Adrenal gland (tissue), 12 donors: ENCODE data around the gene MYO5B. TPM values are rescaled to one million over a fixed set of nuclear protein-coding genes. Genes with fewer than 3 reads are reported as not detected.

Source experiments
- DNase-seq, 7 donors: peaks; one replicate each; pipeline ENCODE4 v3.0.0-alpha.2; 2019 to 2020
- H3K27ac ChIP-seq, 5 donors: fragments of 200-600 bp; sonication (generic) in 4 of 5; 1 replicate in 3 of 5; 2 replicates in 2 of 5; pipeline versions ENCODE4 v1.5.1 to v1.8.0; 2016 to 2020; ENCODE audit warnings: mild to moderate bottlenecking in 1 of 5
- H3K27me3 ChIP-seq: fragments of 200-600 bp; 2 replicates; pipeline ENCODE4 v1.8.0; 2021
- H3K36me3 ChIP-seq, 2 donors: fragments of 200-600 bp; replicated peaks in 1 of 2; 1 replicate in 1 of 2; 2 replicates in 1 of 2; pipeline versions ENCODE4 v1.5.1 to v1.8.0; 2018 to 2022
- H3K4me1 ChIP-seq, 2 donors: fragments of 200-600 bp; replicated peaks in 1 of 2; 1 replicate in 1 of 2; 2 replicates in 1 of 2; pipeline versions ENCODE4 v1.5.1 to v1.8.0; 2018 to 2021
- H3K4me3 ChIP-seq, 4 donors: fragments of 200-600 bp; sonication (generic) in 3 of 4; one replicate each; pipeline ENCODE4 v1.5.1; 2016 to 2018
- H3K9me3 ChIP-seq, 3 donors: fragments of 200-600 bp; sonication (generic) in 1 of 3; replicated peaks in 1 of 3; 1 replicate in 2 of 3; 2 replicates in 1 of 3; pipeline versions ENCODE4 v1.5.1 to v1.8.0; 2016 to 2021
- POLR2A ChIP-seq, 2 donors: fragments of 450-650 bp; IDR thresholded peaks; one replicate each; pipeline ENCODE4 v1.6.1; 2017; ENCODE audit warnings: antibody characterized with exemption in 2 of 2, mild to moderate bottlenecking in 2 of 2, moderate library complexity in 1 of 2
- WGBS, 4 donors: extraction: QIAGEN DNeasy Blood & Tissue Kit in 2 of 4; methylation state at CpG; one replicate each; pipeline versions ENCODE4 v1.1.5 to v1.1.7; 2013 to 2017; 5-methylcytosine and 5-hydroxymethylcytosine counted together
- intact Hi-C, 2 donors: fragments of 100-400 bp; cut with DNase I; formaldehyde crosslinking; loops; one replicate each; pipeline versions ENCODE4 v1.14.1 to v1.15.0; 2022 to 2023
- polyA plus RNA-seq, 3 donors: library from polyadenylated mRNA; stranded (reverse); fragments of 200-250 nt in 2 of 3; fragments of 350-450 nt in 1 of 3; fragmentation: Illumina TruSeq in 1 of 3; extraction: RNeasy Lipid Tissue Mini Kit (QIAGEN cat#74804) in 1 of 3; gene quantifications; one replicate each; pipeline ENCODE4 v1.2.3, GENCODE V29; 2013 to 2014
- total RNA-seq, 9 donors: library from RNA; depleted of rRNA in 4 of 9; stranded (reverse); fragments of >200 nt in 4 of 9; fragments of 120-200 nt in 1 of 9; fragmentation: NEBNext Ultra II Directional in 1 of 9; extraction: Animal tissue kit (Norgen Biotek cat#: 25700) in 1 of 9; gene quantifications; one replicate each; pipeline versions ENCODE4 v1.1.0 to v1.2.4, GENCODE V29; 2013 to 2023
- TF ChIP-seq, protein P1 (sequence below), 6 experiments: fragments of 450-650 bp in 4 of 6; fragments of 200-600 bp in 2 of 6; sonication (generic) in 1 of 6; IDR thresholded peaks; 1 replicate in 5 of 6; 2 replicates in 1 of 6; pipeline versions ENCODE4 v1.5.1 to v1.8.0; 2016 to 2021; ENCODE audit warnings: antibody characterized with exemption in 6 of 6, mild to moderate bottlenecking in 2 of 6, moderate library complexity in 1 of 6
- donor health status: healthy with polysubstance abuse.
- donor health status: Bipolar disorder and iron deficiency.
- donor health status: DM: yes; HTN: yes; CAD: no.
- donor health status: DM: no; HTN: no; CAD: no.
- donor health status: DM: no; HTN: no; CAD: no.
- donor health status: DM: yes; HTN: yes; CAD: no.

MYO5B gene
- total and polyA plus RNA-seq, 12 donors = 0.61 to 9.3 (median 2.9) TPM

DNA sequence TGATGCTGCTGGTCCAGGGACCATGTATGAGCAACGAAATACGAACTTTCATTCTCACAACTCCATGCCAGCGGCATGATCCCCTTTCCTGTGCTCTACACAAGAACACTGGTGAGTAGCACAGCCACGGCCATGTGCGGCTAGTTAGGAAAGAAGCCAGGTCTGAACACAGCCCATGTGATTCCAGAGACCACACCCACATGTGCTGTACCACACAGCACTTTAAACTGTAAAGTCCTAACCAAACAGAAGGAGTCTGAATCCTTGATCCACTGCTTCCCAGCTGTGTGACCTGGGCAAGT, 348.6 kb downstream of the MYO5B start:
- H3K27me3 ChIP-seq = no peaks in the 10 kb centered on the region
- H3K36me3 ChIP-seq = no peaks in the 10 kb centered on the region
- 58 to 81% (median 71%) methylated on average over 5 of the region's 5 CpGs for WGBS, 4 donors
- TF ChIP-seq, protein P1, sequence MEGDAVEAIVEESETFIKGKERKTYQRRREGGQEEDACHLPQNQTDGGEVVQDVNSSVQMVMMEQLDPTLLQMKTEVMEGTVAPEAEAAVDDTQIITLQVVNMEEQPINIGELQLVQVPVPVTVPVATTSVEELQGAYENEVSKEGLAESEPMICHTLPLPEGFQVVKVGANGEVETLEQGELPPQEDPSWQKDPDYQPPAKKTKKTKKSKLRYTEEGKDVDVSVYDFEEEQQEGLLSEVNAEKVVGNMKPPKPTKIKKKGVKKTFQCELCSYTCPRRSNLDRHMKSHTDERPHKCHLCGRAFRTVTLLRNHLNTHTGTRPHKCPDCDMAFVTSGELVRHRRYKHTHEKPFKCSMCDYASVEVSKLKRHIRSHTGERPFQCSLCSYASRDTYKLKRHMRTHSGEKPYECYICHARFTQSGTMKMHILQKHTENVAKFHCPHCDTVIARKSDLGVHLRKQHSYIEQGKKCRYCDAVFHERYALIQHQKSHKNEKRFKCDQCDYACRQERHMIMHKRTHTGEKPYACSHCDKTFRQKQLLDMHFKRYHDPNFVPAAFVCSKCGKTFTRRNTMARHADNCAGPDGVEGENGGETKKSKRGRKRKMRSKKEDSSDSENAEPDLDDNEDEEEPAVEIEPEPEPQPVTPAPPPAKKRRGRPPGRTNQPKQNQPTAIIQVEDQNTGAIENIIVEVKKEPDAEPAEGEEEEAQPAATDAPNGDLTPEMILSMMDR (IDR thresholded peaks at IDR 0.05) = no peak
- no peak for TF ChIP-seq POLR2A (IDR thresholded peaks at IDR 0.05)
- DNase-seq = no peak
- no peaks in the 10 kb centered on the region for H3K9me3 ChIP-seq
- no peak overlapping the region for H3K4me3 ChIP-seq
- intact Hi-C loops = no loop called here
- H3K4me1 ChIP-seq = no peaks in the 10 kb centered on the region
- no peak overlapping the region for H3K27ac ChIP-seq

DNA sequence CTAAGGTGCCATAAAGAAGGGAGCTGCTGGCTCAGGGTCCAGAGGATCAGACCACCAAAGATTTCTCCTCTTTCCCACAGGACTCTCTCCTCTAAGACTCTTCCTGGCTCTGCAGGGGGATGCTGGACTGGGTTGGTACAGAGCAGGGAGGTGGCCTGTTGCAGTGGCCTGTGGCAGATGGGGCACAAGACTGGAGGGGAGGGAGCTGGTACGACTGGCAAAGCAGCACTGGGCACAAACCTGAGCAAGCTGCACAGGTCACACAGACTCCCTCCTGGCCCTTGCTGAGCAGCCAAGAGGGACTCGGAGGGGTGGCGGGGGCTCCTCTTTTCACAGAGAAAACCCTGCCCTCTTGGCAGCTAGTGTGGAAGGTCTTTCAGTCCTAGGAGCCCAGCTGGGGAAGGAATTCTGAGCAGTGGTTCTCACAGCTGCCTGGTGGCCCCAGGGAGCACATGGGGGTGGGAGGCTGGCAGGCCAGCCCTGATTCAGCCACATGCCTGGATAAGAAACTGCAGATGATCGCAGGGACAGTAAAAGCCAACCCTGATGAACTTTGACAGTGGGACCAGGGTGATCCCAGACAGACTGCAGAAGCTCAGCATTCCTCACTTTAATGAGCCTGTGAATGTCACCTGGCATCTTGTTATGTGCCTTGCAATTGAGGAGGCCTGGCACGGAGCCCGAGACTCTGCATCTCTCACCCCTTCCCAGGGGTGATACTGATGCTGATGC, 349.2 kb downstream of the MYO5B start:
- intact Hi-C loops = no loop called here
- no peak for DNase-seq
- H3K27ac ChIP-seq = no peak overlapping the region
- no peak overlapping the region for H3K4me3 ChIP-seq
- H3K36me3 ChIP-seq = no peaks in the 10 kb centered on the region
- no peaks in the 10 kb centered on the region for H3K27me3 ChIP-seq
- H3K4me1 ChIP-seq = no peaks in the 10 kb centered on the region
- no peaks in the 10 kb centered on the region for H3K9me3 ChIP-seq
- WGBS, 4 donors = 72 to 92% (median 80%) methylated on average over 2 to 6 of the region's 6 CpGs
- no peak for TF ChIP-seq POLR2A (IDR thresholded peaks at IDR 0.05)
- TF ChIP-seq, protein P1 (IDR thresholded peaks at IDR 0.05) = no peak

DNA sequence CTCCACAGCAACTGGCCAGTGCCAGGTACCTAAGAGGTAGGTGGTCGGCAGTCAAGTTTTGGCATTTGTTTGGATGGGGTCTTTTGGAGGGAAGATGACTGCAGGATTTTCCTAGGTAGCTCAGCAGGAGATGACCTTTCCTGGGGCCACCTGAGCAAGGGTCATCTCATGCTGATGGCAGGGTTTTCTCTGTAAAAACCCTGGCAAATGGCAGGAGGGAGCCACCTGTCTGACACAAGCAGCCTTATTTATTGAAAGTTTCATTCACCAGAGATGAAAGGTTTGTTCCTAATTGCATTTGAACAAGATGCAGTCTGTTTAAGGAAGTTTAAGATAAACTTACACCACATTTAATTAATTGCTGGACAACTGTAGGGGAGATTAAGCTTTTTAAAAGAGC, 350.0 kb downstream of the MYO5B start:
- 88 to 92% (median 90%) methylated on average over 1 of the region's 1 CpG for WGBS, 4 donors
- Histone ChIP-seq H3K4me1 (no peaks in the 10 kb centered on the region), H3K27me3 (no peaks in the 10 kb centered on the region), H3K36me3 (no peaks in the 10 kb centered on the region), H3K27ac (no peak overlapping the region), H3K9me3 (no peaks in the 10 kb centered on the region), H3K4me3 (no peak overlapping the region)
- intact Hi-C loops = no loop called here
- no peak for DNase-seq
- no peak for TF ChIP-seq POLR2A (IDR thresholded peaks at IDR 0.05)
- TF ChIP-seq, protein P1 (IDR thresholded peaks at IDR 0.05) = no peak

DNA sequence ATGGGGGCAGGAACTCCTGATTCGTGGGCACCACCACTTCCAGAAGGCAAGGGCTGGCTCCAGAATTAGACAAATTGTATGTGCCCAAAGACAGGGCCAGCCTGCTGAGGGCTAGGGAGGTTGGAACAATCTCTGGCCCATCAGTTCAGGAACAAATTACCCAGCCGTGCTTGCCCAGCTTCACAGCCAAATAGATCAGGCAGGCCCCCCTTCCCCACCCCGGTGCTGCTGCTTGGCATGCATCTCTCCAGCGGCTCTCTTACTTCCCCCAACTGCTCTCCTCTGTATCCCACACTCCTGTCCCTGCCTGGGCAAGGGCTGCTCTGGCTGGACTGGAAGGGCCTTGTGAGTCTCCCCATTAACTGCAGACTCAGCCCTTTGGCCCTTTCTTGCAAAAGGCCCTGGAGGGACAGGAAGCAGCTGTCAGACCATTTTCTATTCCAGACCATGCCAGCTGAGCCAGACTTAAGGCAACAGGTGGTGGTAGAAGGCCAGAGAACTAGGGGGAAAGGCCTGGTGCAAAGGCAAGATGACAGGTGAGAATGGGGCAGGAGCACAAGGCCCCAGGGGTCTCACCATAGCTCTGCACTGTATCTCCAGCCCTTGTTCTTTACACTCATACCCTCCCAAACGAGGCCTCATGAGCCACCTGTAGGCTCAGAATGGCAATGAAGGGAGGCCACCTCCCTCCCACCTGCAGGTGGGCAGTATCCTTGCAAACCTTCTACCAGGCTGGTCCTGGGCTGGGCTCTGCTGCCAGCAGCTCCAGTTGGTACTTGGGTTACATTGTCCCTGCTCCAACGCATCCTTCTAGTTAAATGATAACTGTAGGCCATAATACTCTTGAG, 350.9 kb downstream of the MYO5B start:
- H3K4me1 ChIP-seq = no peaks in the 10 kb centered on the region
- 83 to 87% (median 83%) methylated on average over 4 to 6 of the region's 6 CpGs for WGBS, 4 donors
- no peak for DNase-seq
- H3K4me3 ChIP-seq = no peak overlapping the region
- no peak for TF ChIP-seq POLR2A (IDR thresholded peaks at IDR 0.05)
- TF ChIP-seq, protein P1 (IDR thresholded peaks at IDR 0.05) = no peak
- H3K36me3 ChIP-seq = no peaks in the 10 kb centered on the region
- intact Hi-C loops = no loop called here
- H3K9me3 ChIP-seq = no peaks in the 10 kb centered on the region
- H3K27me3 ChIP-seq = no peaks in the 10 kb centered on the region
- no peak overlapping the region for H3K27ac ChIP-seq
